Fibroblast of skin of abdomen (primary cell): ENCODE results near the gene CENPN.
A peak's percentile ranks its signal among the peaks of the same experiment; 100 is the strongest.

ENCODE experiments used
- DNase-seq: peaks from one replicate; pipeline ENCODE4 v3.0.0-alpha.2; 2013

Gene CENPN

GRCh38 chr16:81035398-81035974 is 28.5 kb downstream of the CENPN start, which contains the start of gene ATMIN:
Gene ATMIN (plus strand): TSS chr16:81035842. CDS start chr16:81035871, 29 bp downstream.
- DNase-seq = peak; percentile 85

GRCh38 chr16:81035975-81036750 is 29.1 kb downstream of the CENPN start:
- DNase-seq = peak; percentile 9

GRCh38 chr16:81036751-81037350 is 29.8 kb downstream of the CENPN start:
- no peak for DNase-seq

GRCh38 chr16:81040131-81040530 is 33.1 kb downstream of the CENPN start:
- DNase-seq = no peak

- DNase-seq = peak; percentile 70
Measured at GRCh38 chr16:81040842-81041241, 33.8 kb downstream of the CENPN start.

GRCh38 chr16:81041696-81042095 is 34.7 kb downstream of the CENPN start:
- no peak for DNase-seq

GRCh38 chr16:81042821-81043220 is 35.8 kb downstream of the CENPN start:
- no peak for DNase-seq

GRCh38 chr16:81053761-81054160 is 46.7 kb downstream of the CENPN start:
- no peak for DNase-seq

GRCh38 chr16:81060576-81061306 is 53.7 kb downstream of the CENPN start:
- DNase-seq = no peak

GRCh38 chr16:81061307-81061640 is 54.3 kb downstream of the CENPN start:
- no peak for DNase-seq

- no peak for DNase-seq
Measured at GRCh38 chr16:81061871-81062608, 55.0 kb downstream of the CENPN start.

GRCh38 chr16:81066681-81067080 is 59.7 kb downstream of the CENPN start:
- no peak for DNase-seq

- DNase-seq = no peak
Measured at GRCh38 chr16:81067166-81067565, 60.2 kb downstream of the CENPN start.

- no peak for DNase-seq
Measured at GRCh38 chr16:81069063-81069462, 62.0 kb downstream of the CENPN start.

GRCh38 chr16:81070979-81071378 is 64.0 kb downstream of the CENPN start:
- no peak for DNase-seq

- no peak for DNase-seq
Measured at GRCh38 chr16:81071805-81072204, 64.8 kb downstream of the CENPN start.

- DNase-seq = no peak
Measured at GRCh38 chr16:81073560-81074330, 66.7 kb downstream of the CENPN start.

- DNase-seq = peak; percentile 79
Measured at GRCh38 chr16:81076566-81077075, 69.6 kb downstream of the CENPN start.

- DNase-seq = peak; percentile 94
Measured at GRCh38 chr16:81077076-81077940, 70.3 kb downstream of the CENPN start, which contains the start of gene C16orf46. Gene C16orf46 (minus strand): TSS chr16:81077238. CDS start chr16:81063955, 13,283 bp downstream.

GRCh38 chr16:81080233-81080632 is 73.2 kb downstream of the CENPN start:
- no peak for DNase-seq
